NB4 (cell line): ENCODE measurements around the gene ZNF609.

Experiments
- POLR2A ChIP-seq: IDR thresholded peaks from 2 replicates; pipeline ENCODE4 v1.6.1; 2011; ENCODE audit warnings: mild to moderate bottlenecking; ENCODE audit not compliant: insufficient read length; ENCODE audit errors: extremely low read depth
- TF ChIP-seq, protein P1 (sequence below): IDR thresholded peaks from 2 replicates; pipeline ENCODE4 v1.6.1; 2011; ENCODE audit warnings: low read depth, low read length
- TF ChIP-seq, protein P2 (sequence below): IDR thresholded peaks from one replicate; pipeline ENCODE4 v1.5.1; 2012; ENCODE audit warnings: low read depth, low read length

DNA sequence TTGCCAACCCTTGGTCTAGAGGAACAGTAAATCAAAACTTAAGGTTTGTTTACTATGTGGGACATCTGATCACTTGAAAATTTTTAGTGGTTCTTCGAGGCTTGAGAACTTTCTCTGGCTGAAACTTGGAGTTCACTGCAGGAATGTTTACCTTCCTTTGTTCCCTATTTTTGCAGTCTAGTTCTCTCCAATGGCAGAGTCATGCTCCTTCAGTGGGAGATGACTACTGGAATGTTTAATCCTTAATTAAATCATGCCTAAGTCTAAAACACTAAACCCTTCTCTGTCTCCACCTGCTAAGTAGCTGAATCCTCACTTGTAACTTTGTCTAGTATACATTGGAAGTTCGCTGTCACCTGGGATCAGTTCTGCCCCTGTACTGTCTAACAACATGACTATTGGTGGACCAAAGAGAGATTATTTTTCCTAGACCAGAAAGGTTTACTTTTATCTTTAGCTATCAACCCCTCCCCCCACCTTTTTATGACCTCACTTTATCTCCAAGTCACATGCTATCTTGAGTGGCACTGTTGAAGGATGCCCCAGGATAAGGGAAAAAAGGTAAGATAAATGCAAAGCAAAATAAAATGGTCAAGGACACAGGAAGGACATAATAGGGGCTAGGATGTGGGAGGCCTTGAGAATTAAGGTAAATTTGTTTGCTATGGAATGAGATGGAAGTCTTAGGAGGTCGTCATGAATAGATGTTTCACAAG is 1.2 kb upstream of the ZNF609 start:
- TF ChIP-seq, protein P1, sequence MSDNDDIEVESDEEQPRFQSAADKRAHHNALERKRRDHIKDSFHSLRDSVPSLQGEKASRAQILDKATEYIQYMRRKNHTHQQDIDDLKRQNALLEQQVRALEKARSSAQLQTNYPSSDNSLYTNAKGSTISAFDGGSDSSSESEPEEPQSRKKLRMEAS, result no peak
- no peak for TF ChIP-seq POLR2A
- TF ChIP-seq, protein P2, sequence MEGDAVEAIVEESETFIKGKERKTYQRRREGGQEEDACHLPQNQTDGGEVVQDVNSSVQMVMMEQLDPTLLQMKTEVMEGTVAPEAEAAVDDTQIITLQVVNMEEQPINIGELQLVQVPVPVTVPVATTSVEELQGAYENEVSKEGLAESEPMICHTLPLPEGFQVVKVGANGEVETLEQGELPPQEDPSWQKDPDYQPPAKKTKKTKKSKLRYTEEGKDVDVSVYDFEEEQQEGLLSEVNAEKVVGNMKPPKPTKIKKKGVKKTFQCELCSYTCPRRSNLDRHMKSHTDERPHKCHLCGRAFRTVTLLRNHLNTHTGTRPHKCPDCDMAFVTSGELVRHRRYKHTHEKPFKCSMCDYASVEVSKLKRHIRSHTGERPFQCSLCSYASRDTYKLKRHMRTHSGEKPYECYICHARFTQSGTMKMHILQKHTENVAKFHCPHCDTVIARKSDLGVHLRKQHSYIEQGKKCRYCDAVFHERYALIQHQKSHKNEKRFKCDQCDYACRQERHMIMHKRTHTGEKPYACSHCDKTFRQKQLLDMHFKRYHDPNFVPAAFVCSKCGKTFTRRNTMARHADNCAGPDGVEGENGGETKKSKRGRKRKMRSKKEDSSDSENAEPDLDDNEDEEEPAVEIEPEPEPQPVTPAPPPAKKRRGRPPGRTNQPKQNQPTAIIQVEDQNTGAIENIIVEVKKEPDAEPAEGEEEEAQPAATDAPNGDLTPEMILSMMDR, result no peak
